NCI-H345 (cell line): ENCODE data around the gene SUMO3.
A peak's percentile ranks its signal among the peaks of the same experiment; 100 is the strongest.

Experiments used
- DNase-seq: peaks from one replicate; lab custom pipeline; 2025; lab: John Stamatoyannopoulos, UW

SUMO3 gene

GRCh38 chr21:44778499-44778911 is 39.4 kb downstream of the SUMO3 start:
- DNase-seq: no peak

GRCh38 chr21:44778094-44778493 is 39.8 kb downstream of the SUMO3 start:
- DNase-seq: no peak

DNA sequence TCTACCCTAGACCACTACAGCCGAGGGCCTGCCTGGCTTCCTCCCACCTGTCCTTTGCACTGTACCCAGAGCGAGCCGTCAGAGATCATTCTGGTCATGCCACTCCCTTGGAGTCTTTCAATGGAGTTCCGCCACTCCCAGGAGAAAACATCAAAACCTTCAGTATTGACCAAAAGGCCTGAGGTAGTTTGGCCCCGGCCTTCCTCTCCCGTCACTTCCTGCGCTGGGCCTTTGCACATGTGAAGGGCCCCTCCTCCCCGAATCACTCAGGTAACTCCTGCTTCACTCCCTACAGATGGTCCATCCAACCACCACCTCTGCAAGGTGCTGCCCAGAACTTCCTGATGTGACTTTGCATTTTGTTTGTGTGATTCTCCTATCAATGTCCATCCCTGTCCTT is 42.9 kb downstream of the SUMO3 start:
- no peak for DNase-seq

- peak; percentile 97 for DNase-seq
Observed at GRCh38 chr21:44773291-44773932, 44.5 kb downstream of the SUMO3 start.

DNA sequence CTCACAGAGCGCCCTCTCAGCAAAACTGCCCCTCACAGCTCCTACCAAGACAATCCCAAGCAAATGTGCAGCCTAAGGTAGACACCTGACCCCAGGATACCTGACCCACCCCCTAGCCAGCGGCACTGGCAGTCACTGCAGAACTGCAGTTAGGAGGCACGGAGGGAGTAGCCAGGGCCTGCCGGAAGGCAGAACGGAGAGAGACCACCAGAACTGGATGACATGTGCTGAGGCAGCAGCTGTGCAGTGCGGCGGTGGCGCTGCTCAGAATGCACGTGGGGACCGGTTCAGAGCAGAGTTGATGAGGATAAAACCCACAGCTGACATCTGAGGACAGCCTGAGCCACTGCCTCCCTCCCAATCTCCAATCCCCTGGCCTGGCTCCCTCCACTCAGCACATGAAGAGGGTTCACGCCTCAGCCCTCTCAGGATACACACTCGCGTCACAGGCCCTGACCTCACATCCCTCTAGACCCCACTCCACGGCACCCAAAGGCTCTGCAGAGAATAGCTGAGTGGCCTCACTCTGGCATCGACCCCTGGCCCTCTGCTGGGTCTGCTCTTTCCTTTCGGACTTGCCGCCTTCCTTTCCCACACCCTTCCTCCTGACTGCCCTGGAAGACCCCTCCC is 45.9 kb downstream of the SUMO3 start:
- DNase-seq: no peak

DNA sequence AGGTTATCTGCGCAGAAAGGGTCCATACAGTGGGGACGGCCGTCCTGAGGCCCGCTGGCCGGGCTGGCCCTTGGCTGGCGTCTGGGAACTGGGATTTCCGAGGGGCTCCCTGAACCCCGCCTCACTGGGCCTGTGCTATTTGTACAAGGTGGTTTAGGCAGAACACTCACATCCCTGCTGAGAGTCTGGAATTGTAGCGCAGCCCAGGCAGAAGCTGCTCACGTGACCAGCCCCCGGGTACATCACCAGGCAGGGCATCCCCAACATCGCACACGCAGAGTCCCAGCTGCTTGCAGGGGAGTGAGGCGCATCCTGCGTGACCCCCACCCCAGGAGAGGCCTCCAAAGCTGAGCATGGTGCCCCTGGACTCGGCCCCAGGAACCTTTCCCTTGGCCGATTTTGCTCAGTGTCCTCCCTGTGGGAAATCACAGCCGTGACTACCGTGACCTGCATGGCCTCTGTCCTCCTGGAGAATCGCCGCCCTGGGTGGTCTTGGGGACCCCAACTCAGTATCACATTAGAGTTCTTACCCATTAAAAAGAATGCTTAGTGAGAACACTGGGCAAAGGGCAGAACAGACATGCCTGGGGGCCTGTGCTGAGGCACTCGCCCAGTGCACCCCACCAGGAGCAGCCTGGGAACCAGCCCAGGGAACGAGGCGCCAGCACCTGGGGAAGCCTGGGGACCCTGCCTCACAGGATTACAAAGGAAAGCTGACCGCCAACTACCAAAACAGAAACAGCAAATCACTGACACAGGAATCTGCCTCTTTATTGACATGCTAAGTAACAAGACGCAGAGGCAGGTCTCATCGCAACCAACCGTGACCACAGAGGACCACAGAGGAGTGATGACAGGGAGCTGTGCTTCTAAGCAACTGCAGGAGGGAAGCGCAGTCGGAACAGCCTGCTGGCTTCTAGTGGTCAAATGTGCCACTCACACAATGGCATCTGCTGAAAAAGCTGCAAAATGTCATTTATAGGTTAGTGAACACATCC is 49.7 kb downstream of the SUMO3 start:
- DNase-seq: no peak

- no peak for DNase-seq
Observed at GRCh38 chr21:44766818-44767354, 51.0 kb downstream of the SUMO3 start.

GRCh38 chr21:44766014-44766817 is 51.6 kb downstream of the SUMO3 start:
- no peak for DNase-seq

DNA sequence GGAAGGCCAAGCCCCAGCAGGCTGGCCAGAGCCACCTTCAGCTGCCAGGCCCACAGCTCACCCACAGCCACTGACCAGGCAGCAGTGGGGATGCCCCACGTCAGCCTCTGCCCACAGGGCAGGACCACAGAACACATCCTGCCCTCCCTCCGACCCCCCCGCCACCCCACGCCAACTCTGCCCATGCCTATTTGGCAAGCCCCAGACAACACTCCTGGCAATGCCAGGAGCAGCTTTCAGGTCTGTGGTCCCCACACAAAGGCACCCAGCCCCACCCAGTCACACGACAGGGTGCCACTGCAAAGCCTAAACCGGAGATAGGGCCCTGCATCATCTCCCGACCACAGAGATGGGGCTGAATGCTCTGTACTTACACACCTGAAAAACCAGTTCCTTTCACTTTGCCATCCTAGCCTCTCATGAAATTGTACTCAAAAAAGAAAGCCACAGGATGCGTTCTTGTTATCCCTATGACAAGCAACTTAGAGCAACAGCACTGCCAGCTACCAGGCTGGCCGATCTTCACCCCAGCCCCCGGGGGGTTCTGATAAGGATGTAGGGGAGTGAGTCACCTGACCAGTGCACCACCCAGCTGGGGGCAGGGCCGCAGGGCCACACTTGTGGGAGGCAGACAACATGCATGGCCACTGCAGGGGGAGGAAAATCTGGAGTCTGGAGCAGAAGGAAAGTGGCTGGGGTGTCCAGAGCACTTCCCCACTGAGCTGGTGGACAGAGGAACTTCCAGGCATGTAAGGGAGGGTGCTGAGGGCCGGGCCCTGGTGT is 52.4 kb downstream of the SUMO3 start:
- peak; percentile 86 for DNase-seq

DNA sequence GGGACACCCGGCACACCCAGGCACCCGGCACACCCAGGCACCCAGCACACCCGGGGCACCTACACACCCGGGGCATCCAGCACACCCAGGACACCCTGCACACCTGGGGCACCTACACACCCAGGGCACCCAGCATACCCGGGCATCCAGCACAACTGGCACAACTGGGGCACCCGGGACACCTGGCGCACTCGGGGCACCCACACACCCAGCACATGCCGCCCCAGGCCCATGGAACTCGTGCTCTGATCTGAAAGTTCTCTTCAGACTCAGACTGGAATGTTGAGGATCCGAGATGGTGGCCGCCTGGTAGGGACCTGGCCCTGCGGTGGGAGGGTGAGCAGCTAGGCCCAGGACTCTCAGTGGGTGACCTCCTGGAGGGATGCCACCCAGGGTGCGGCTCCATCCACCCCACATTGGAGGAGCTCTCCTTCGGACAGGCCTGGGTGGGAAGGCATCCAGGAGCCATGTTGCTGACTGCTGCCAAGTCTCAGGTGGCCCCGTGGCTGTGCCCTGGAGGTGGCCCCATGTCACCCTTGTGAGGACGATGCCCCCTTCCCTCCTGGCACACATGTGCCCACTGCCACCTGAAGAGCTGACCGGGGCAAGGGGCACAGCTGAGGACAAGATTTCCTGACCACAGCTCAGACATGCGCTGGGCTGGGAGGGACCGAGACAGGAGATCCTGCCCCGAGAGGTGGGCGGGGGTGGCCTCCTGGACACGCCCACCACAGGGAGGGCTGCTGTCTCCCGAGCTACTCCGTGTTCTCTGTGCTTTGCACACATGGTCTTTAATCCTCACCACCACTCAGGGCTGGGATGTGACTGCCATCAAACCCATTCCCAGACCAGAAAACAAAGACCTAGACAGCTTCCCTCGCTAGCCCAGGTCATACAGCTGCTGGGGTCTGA is 53.3 kb downstream of the SUMO3 start:
- peak; percentile 29 for DNase-seq

- no peak for DNase-seq
Observed at GRCh38 chr21:44763451-44764318, 54.2 kb downstream of the SUMO3 start.

DNA sequence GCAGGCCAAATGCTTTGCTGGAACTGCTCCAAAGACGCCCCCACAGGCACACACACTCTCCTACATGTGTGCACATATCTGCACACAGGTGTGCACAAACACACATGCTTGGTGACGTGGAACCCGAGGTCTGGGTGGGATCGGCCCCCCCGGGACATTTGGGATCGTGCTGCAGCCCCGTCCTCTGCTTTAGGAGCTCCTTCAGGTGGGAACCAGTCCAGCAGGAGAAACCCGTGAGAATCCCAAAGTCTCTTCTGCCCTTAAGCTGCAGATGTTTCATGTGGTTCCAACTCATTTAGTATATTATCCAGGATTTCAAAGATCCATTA is 54.8 kb downstream of the SUMO3 start:
- DNase-seq: no peak

DNA sequence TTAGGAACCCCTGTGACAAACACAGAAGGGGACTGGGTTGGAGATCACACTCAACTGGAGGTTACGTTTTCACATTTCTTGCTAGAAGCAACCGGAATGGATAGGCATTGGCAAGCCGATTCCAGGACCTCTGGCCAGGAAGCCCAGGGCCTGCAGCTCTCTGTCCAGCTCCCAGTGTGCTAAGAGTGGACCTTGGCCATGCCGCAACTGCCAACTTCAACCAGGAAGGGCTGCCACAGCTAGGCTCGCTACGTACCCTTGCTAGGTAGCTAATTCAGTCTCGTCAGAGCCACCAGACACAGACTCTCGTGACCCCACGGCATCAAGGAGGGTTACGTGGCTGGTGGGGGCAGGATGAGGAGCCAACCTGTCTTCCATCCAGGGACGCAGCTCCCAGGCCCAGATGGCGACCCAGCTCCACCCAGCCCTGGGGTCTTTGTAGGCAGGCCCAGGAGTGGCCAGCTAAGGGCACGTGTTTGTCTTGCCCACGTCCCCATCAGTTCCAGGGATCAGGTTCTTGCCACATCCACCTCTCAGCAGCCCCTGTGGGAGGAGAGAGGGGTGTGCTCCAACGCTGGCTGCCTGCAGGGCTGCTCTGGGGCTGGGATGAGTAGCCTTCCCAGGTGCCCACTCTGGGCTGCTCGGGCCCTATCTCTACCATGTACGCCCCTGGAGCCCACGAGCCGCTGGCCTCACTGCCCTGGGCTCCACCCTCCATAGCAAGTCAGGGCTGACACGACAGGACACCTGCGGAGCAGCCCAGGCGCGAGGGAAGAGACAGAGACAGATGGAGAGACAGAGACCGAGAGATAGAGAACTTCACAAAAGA is 55.4 kb downstream of the SUMO3 start:
- no peak for DNase-seq

DNA sequence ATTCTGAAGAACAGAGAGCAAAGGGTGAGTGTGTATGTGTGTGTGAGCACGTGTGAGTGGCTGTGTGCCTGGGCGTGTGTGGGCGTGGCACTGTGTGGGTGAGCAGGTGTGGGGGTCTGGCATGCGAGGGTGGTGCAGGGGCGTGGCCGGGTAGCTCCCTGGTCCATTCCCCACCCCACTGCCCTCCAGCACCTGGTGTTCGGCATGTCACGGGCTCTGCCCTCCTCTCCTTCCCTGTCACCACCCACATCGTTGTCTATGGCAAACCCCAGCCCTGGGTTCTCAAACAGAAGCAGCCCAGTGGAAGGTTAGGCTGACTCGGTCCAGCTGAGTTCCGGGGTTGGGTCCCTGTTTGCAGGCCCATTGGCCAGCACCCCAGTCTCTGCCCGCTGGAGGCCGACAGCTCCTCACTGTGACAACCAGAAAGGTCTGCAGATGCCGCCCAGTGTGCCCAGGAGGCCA is 56.1 kb downstream of the SUMO3 start:
- DNase-seq: no peak

DNA sequence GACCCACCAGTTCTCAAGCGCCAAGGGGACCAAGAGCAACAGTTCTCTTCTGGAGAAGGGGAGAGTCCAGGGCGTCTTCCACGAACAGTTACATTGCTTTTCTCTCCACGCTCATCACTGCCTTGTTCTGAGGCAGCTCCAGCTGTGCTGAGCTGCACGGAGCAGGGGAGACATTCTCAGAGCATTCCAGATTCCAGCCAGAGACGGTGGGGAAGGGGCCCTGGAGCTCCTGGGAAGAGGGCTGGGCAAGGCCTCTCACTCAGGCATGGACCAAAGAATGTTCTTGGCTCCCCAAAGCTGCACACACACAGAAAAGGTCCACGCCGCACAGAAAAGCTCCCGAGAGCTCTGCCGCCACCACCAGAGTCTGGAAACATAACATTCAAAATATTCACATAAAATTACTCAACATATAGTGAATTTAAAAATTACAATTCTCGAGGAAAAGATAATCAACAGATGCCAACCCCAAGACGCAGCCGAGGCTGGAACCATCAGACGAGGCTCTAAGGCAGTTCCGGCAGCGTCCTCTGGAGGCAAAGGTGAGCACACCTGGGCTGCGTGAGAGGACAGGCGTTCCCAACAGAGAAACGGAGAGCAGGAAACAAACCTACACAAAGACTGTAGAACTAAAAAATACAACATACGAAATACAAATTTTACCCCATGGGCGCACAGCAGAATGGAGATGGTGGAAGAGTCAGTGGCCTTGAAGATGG is 56.7 kb downstream of the SUMO3 start:
- peak; percentile 23 for DNase-seq

- DNase-seq: no peak
Observed at GRCh38 chr21:44760376-44760775, 57.5 kb downstream of the SUMO3 start.

- no peak for DNase-seq
Observed at GRCh38 chr21:44759628-44760285, 58.1 kb downstream of the SUMO3 start.
